NCI-H82 treated with DMSO at 0.1 percent for 48 hours (cell line): Measurements from ENCODE around the gene BRME1.

Source experiments
- DNase-seq: peaks from one replicate; lab custom pipeline; 2025; ENCODE audit not compliant: unreplicated experiment; lab: John Stamatoyannopoulos, UW

The BRME1 gene

DNA sequence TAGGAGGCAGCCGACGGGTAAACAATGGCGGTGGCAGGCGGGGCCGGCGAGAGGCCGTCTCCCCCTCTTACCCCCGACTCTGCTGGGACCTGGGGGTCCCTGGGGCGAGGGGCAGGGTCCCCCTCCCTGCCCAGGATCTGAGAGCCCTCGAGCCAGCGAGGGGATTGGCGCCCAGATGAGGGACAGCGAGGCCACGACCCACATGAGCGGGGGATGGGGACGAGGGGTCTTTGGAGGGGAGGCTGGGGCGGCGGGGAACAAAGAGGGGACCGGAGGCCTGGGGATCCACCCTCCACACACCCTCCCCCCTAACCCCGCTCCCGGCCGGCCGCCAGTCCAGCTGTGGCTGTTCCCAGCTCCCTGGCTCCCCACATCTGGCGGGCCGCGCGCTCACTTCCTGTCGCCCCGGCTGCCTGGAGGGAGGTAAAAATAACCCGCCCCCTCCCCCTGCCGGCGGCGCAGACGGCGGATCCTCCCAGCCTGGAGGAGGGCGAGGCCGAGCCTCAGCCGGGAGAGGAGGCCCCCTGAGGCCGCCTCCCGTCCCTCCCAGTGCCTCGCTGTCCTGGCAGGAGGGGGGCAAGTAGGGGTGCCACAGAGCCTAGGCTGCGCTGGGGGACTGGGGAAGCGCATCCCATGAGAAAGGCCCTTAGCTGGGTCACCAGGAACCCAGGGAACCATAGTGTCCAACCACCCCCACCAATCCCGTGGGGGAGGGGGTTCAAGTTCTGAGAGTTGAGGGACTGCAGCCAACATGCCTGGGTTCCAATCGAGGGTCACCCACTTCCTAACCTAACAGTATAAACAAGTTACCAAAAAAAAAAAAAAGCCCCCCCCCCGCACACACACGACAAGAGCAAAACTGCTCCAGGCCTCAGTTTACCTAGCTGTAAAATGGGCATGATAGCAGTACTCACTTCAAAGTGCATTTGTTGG, 58.2 kb downstream of the BRME1 start:
- DNase-seq: peak; percentile 45

DNA sequence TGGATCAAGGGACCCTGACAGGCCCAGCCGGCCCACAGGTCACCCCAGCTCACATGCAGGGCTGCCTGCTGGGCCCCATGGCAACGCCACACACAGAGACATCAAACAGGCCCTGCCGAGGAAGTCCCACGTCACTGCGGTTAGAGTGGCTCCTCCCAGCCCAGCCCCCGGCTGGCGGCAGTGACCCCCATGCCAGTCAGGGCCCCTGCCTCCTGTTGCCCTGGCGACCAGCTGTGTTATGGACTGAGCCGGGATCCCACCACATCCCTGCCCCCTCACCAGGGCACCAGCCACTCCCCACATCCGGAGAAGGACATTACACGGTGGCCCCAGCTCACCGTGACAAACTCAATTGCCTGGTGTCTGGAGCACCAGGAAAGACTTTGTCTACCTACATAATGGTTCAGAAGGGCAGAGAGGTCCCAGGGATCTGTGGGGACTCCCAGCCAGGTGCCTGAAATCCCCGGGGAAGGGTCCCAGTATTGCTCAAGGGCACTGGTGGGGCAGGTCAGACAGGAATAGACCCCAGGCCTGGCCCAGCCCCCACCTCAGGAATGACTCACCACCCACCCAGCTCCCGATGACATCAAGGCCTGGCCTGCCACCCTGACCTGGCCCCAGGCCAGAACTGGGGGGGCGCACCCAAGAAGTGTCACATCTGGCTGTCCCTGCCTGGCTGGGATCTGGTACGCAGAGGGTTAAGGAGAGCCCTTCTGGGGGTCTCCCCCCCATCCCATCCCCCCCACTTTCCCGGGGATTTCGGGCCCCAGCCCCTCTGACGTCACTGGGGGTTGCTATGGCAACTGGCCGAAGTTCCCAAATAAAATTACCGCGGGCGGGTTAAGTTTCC, 59.1 kb downstream of the BRME1 start:
- DNase-seq: peak; percentile 23

DNA sequence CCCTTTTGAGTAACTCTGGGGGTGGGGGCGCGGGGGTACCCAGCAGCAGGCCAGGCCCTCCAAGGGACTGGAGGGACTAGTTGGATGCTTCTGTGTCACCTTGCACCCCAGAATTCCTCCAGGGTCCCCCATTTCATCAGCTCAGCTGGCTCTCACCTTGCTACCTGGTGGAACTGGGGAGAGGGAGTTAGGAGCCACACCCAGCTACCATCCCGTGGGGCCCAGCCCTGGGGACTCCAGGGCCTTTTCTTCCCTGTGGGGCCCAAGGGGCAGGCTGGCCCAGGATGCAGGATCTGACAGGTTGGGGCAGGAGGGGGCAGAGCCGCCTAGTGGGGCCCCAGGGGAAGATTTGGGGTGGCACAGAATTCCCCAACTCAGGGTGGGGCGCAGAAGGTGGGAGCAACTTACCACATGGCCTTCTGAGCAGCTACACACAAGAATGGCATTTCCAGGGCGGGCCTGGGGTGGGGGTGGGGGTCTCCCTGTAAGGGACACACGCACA, 61.7 kb downstream of the BRME1 start:
- no peak for DNase-seq

DNA sequence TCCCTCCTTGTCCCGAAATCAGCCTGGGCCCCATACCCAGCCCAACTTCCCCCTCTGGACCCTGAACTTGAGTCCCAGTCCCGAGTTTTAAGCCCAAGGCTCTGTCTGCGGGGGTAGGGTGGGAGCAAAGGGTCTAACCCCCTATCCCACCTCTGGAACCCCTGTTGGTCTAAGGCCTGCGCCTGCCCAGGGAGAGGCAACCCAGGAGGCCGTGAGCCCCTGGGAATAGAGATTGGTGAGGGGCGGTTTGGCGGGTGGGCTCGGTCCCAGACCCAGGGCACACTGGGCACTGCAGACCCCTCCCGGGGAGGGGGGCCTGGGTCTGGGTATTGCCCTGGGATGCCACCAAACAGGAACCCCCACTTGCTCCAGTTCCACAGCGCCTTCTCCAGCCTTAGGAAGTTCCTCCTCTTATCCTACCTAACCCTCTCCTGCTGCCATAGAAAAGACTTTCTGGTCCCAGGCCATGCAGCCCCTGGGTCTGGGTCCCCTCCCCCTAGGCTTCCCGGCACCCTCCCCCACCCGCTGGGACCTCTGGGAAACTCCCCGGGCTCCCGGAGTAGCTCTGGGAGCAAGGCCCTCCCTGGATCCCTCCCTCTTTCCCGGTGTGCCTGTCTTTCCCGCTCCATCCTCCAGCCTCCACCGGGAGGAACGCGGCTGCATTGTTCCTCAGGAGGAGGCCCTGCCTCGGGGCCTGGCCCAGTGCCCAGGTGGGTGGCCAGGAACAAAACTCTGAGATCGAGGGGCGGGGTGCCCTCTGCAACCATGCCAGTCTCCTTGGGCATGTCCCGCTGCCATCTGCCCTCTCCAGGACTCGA, 62.6 kb downstream of the BRME1 start:
- DNase-seq: no peak

DNA sequence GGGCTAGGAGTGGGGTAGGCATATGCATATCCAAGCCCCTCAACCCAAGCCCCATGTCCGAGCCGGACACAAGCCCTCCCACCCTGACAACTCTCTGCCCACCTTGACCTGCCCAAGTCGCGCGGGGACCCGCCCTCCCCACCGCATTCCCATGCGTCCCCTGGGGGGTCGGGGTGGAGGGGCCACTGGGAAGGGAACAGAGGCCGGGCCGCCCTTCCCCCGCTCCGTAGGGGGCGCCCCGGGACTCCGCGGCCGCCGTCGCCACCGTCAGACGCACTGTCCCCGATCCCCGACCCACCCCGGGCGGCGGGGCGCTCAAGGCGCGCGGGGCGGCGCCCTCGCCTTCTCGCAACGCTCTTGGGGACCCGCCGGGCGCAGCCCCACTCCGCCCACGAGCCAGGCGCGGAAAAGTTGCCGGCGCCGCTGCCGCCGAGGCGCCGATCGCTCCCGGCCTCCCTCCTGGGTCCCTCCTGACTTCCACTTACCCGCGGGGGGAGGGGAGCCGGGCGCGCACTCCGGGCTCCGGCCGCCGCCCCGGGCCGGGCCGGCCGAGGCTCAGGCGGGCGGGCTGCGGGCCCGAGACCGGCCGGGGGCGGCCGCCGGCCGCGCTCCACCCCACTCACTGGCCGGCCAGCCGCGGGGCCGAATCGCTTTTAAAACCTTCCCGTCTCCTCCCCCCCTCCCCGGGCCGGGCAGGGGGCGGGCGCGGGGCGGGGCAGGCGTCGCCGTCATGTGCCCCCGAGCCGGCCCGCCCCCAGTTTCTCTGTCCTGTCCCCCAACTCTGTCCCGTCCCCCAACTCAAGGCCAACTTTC, 63.4 kb downstream of the BRME1 start:
- DNase-seq: no peak

DNA sequence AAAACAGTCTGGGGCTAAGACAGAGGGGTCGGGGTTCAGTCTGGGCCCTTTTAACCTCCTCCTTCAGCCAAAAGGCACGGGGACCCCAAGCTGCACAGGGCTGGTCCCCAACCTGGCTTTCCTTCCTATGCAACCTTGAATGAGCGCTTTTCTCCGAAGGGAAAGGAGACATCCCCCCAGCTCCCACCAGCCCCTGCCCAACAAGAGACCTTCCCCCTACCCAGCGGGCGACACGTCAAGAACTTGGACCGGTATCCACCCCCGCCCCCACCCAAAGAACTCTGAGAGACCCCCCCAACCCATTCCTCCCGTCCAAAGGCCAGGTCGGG, 64.0 kb downstream of the BRME1 start:
- no peak for DNase-seq

DNA sequence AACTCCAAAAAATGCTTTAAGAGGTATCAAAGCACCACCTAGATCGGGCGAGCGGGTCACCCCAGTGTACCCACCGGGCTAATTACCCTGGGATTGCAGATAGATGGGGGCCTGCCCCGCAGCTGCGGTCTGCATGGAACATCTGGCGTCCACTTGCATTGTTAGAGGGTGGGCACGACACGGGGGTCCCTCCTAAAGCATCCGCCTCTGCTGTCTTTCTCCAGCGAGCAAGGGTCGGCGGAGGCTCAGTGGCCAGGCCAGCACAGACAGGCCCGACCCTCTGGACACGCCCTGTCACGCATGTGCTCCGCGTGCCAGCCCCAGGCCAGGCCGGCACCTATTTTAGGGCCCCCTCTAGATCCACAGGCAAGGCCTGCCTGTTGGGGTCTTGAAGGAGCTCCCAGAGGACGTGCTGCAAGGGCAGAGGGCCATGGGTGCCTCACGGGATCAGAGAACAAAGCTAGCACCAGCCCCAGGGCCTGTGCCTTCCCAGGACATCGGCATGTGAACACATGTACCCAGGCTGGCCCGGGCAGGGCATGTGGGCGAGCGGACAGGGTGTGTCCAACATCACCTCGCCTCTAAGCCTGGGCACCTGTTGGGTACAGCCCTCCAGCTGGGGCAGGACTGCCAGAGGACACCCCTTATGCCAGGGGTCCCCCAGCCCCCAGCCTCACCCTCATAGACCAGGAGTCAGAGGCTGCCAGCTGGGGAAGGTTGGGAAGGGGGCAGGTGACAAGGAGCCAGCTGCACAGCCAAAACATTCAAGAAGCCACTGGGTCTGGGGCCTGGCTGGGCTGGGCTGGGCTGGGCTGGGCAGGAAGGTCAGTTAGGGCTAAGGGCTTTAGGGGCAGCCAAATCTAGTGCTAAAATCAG, 64.6 kb downstream of the BRME1 start:
- no peak for DNase-seq

DNA sequence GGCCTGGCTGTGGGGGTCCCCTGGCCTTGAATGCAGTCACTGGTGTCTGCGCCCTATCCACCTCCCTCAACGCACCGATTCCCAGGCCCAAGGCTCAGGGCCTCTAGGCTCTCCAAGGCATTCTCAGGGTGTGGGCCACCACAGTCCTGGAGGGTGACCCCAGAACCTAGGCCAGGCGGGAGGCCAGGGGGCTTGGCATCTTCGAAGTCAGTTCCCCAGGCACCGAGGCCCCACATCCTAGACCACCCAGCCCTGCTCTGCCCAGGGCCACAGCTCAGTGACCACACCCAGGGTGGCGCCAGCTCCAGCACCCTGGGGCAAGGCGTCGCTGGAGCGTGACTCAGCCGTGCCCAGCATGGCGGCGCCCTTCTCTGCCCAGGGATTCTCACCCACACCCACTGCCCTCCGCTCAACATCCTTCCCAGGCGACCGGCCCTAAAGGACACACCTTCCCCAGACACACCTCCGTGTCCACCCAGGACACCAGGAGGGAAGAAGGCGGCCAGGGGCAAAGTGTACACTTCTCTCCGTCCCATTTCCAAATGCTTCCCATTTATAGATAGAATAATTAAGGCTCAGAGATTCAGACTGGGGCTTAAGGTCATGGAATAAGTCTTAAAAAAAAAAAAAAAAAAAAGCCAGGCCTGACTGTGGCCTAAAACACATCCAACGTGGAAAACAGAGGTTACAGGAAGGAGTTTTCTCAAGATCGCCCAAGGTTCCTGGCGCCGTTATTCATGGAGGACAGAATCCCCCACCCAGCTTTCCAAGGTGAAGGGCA, 65.4 kb downstream of the BRME1 start:
- no peak for DNase-seq

DNA sequence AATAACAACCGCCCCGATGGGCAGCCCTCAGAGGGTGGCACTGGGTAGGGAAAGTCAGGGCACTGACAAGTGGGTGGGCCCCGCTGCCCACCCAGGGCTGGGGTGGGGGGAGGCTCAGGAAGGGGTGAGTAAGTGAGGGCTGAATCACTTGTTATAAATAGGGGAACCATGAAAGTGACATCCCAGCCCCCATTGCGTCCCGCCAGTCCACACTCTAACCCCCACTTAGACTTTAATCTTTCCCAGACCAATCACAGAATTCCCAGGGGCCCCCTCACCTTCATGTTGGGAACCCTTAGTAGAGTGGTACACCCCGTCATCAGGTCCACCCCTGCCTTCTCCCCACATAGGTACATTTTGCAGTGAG, 66.0 kb downstream of the BRME1 start:
- DNase-seq: no peak

DNA sequence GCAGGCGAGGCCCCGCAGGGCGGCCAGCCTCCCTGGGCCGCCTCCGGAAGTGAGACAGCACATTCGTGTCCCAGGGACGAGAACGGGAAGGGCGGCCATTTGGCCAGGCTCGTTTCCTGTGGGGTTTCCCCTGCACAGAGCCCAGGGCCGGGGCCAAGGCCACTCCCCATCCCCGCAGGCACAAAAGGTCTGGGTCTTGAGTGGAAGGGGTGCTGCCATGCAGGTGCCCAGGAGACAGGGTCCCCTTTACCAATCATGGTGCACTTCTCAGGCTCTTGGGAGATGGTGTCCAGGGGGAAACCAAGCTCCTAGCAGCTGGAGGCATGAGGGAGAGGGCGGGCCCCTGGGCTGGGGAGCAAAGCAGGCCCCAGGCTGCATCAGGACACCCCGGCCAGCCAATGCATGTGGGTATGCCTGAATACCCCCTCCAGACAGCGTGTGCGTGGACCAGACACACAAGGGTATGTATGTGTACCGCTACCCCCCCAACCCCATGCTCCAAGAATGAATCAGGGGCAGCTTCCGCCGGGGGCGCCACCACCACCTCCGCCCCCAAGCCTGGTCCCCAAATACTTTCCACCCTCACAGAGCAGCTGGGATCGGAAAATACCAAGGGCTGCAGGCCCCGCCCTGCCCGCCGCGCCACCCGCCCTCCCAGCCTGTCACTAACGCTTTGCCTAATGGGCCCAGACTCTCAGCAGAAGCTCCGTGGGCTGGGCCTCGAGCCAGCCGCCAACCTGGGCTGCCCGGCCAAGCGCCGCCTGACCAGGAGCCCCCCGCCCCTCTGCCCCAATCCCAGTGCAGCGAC, 66.6 kb downstream of the BRME1 start:
- DNase-seq: no peak

DNA sequence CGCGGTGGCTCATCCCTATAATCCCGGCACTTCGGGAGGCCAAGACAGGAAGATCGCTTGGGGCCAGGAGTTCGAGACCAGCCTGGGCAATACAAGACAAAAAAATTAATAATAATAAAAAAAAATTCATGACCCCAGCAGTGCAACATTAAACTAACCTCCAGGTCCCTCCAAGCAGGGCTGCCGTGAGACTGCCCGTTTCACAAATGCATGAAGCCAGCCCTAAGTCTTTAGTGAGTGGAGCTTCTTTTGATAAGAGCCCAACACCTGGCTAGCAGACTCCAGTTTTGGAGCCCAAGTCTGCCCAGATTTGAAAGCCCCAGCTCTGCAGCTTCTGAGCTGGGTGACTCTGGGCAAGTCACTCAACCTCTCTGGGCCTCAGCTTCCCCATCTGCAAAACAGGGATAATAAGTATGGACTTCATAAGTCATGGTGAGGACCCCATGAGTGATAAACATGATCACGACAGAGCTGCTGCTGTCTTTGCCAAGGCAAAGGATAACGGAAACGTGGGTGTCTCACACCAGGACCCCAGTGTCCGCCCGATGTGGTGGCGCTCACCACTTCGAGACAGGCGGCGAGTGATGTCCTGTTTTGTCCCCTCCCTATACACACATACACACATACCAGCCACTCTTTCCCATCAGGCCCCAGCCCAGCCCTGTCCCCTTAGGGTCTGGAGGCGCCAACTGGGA, 67.3 kb downstream of the BRME1 start:
- no peak for DNase-seq

DNA sequence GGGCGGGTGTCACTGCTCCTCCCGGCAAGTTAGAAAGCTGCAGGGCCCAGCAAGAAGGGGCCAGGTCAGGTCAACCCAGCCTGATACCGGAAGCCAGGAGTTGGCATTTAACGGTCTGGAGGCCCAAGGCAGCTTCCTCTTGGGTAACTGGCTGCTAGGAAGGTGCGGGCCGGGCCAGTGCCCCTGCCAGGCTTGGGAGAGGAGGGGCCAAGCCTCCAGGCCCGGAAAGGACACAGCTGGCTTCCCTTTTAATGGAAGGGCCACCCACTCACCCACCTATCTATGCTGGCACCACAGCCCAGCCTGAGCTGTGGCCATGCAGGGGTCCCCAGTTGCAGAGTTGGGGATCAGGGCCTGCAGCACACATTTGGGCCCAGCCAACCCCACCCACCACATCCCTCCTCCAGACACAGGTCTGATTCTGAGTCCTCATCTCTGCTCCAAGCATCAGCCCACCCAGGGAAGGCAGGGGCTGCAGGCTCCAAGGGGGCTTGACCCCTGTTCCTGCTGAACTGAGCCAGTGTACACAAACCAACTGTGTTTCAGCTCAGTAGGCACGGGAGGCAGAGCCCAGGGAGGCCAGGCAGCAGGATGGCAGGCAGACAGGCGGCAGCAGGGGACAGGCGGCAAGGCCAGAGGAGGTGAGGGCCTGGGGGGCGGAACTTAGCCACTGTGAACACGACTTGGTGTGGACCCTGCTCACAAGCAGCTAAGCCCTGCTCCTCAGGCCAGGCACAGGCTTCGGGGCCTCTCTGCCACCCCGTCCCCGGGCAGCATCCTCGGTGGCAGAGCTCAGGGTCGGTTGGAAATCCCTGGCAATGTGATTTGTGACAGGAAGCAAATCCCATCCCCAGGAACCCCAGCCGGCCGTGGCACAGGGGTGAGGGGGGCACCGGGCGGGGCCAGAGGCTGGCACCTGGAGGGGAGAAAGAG, 69.9 kb downstream of the BRME1 start:
- DNase-seq: no peak

DNA sequence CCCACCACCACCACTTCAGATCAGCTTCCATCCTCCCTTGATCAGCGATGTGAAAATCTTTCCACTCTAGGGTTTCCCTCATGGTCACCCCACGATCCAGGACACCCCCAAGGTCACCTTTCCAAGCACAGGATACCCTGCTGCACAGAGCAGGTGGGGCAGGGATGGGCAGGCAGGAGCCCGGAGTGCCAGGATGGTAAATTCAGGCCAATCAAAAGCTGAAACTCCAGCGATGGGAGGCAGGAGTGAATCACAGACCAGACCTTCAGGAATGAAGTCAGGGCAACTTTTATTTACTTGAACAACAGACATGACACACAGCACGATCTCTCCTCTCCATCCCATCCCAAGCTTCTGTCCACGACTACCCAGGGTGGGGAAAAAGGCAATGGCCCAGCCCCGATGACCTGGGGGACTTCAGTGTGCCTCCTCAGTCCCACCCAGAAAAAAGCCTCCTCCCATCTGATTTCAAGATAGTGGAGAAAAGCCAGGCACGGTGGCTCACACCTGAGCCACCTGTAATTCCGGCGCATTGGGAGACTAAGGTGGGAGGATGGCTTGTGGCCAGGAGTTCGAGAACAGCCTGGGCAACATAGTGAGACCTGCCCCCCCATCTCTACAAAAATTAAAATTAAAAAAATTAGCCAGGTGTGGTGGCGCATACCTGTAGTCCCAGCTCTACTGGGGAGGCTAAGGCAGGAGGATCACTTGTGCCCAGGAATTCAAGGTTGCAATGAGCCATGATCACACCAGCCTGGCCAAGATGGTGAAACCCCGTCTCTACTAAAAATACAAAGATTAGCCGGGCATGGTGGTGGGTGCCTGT, 71.5 kb downstream of the BRME1 start:
- no peak for DNase-seq

DNA sequence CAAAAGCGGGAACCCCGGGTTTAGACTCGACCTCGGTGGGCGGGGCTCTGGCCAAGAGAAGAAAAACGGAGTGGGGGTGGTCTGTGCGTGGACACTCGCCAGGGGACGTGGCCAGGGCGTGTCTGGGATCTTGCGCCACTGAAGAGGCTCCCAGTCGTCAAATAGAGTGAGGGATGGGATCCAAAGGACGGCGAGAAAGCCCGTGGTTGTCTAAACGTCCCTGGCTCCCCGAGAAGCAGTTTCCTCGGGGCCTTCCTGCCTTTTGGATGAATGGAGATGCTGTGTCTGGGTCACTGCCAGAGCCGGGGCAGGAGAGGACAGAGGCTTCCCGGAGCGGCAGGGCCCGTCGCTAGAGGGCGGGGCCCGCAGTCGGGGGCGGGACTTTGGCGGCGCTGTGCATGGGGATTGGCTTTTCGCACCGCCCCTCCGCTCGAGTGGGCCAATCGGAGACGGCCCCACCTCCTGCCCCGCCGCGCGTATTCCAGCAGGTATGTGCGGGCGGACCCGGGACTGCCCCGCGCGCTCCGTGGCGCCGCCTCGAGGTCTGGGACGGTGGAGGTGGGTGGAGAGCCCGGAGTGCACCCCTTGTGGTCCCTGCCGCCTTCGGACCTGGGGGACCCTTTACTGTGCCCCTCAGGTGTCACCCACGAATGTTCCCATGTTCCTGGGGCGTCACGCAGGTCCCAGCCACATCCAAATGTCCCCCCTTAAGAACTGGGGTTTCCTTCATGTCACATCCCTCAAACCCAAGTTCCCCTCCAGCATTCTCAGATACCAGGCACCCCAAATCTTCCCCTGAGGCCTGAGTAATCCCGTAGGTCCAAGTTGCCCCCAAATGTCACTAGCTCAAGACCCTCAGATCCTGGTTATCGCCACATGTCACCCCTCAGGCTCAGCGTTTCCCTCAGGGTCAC, 72.3 kb downstream of the BRME1 start:
- peak; percentile 54 for DNase-seq
